PC-3 (cell line): ENCODE results near the gene IFT20. TPM values are rescaled to one million over a fixed set of nuclear protein-coding genes. Genes with fewer than 3 reads are reported as not detected.

Source experiments
- ATAC-seq: fragments of 200-7000 bp; cut with Tn5 transposase; 2 replicates; pipeline ENCODE4 v1.9.1; 2020; ENCODE audit warnings: mild to moderate bottlenecking, moderate library complexity
- BruUV-seq: library from RNA; stranded (reverse); fragments of 400-500 nt; replicated peaks from 2 replicates; lab custom pipeline; 2021; lab: Mats Ljungman, UMichigan
- CTCF ChIA-PET: fragments of 300-600 bp; sonication (Branson Sonifier 250); formaldehyde crosslinking; loops from one replicate; lab custom pipeline; 2022; ENCODE audit warnings: antibody characterized with exemption; lab: Charles Lee
- POLR2A ChIA-PET: fragments of 300-600 bp; sonication (Branson Sonifier 250); formaldehyde crosslinking; loops from one replicate; lab custom pipeline; 2022; ENCODE audit warnings: antibody characterized with exemption; ENCODE audit not compliant: unreplicated experiment; lab: Charles Lee
- DNase-seq: peaks from one replicate; pipeline ENCODE4 v3.0.0-alpha.2; 2015
- H2AFZ ChIP-seq: fragments of 300-600 bp; sonication (generic); 2 replicates; pipeline ENCODE4 v1.6.0; 2016; ENCODE audit warnings: antibody characterized with exemption, low read length
- H3F3A ChIP-seq: fragments of 300-600 bp; sonication (generic); one replicate; pipeline ENCODE4 v1.6.0; 2017; ENCODE audit warnings: antibody characterized with exemption, low read length, control low read depth, mild to moderate bottlenecking; ENCODE audit not compliant: unreplicated experiment
- H3K27ac ChIP-seq: fragments of 300-600 bp; sonication (generic); 2 replicates; pipeline ENCODE4 v1.5.1; 2016; ENCODE audit warnings: mild to moderate bottlenecking, low read length
- H3K27me3 ChIP-seq: fragments of 300-600 bp; sonication (generic); 2 replicates; pipeline ENCODE4 v1.6.1; 2016; ENCODE audit warnings: low read length, mixed read lengths
- H3K36me3 ChIP-seq: fragments of 300-600 bp; sonication (generic); 2 replicates; pipeline ENCODE4 v1.6.1; 2016; ENCODE audit warnings: low read depth, mixed run types, low read length, mixed read lengths
- H3K4me1 ChIP-seq: fragments of 300-600 bp; sonication (generic); 2 replicates; pipeline ENCODE4 v1.5.1; 2016; ENCODE audit warnings: low read length; ENCODE audit not compliant: insufficient read depth
- H3K4me2 ChIP-seq: fragments of 300-600 bp; sonication (generic); 2 replicates; pipeline ENCODE4 v1.6.0; 2016; ENCODE audit warnings: low read length
- H3K4me3 ChIP-seq: fragments of 300-600 bp; sonication (generic); 2 replicates; pipeline ENCODE4 v1.5.1; 2016; ENCODE audit warnings: mild to moderate bottlenecking, low read length, mixed read lengths
- H3K79me2 ChIP-seq: fragments of 300-600 bp; sonication (generic); 2 replicates; pipeline ENCODE4 v1.6.1; 2017; ENCODE audit warnings: low read length, mixed read lengths
- H3K9ac ChIP-seq: fragments of 300-600 bp; sonication (generic); 2 replicates; pipeline ENCODE4 v1.6.0; 2016; ENCODE audit warnings: mild to moderate bottlenecking, low read length
- H3K9me2 ChIP-seq: fragments of 300-600 bp; sonication (generic); replicated peaks from 2 replicates; pipeline ENCODE4 v1.6.1; 2016; ENCODE audit warnings: mixed run types, low read length, mixed read lengths
- H3K9me3 ChIP-seq: fragments of 300-600 bp; sonication (generic); 2 replicates; pipeline ENCODE4 v1.6.1; 2016; ENCODE audit warnings: low read length, mixed read lengths
- H4K20me1 ChIP-seq: fragments of 300-600 bp; sonication (generic); 2 replicates; pipeline ENCODE4 v1.6.1; 2016; ENCODE audit warnings: low read length, mixed read lengths
- EZH2 ChIP-seq: fragments of 300-600 bp; sonication (generic); IDR thresholded peaks from one replicate; pipeline ENCODE4 v1.6.1; 2017; ENCODE audit warnings: antibody characterized with exemption, mild to moderate bottlenecking, low read length; ENCODE audit not compliant: unreplicated experiment
- EZH2phosphoT487 ChIP-seq: fragments of 300-600 bp; sonication (generic); IDR thresholded peaks from 2 replicates; pipeline ENCODE4 v1.6.1; 2018; ENCODE audit warnings: mild to moderate bottlenecking, antibody characterized with exemption, low read length, borderline replicate concordance
- intact Hi-C: fragments of 100-400 bp; cut with micrococcal nuclease; formaldehyde crosslinking; loops from 2 replicates; pipeline ENCODE4 v1.9.0; 2023
- total RNA-seq: library from RNA; depleted of rRNA; stranded (reverse); fragments of >200 nt; gene quantifications from 2 replicates; pipeline ENCODE4 v1.2.3, GENCODE V29; 2014
- TF ChIP-seq, protein P1 (sequence below): fragments of 300-600 bp; sonication (generic); conservative IDR thresholded peaks from 2 replicates; pipeline ENCODE4 v1.5.1; 2017; ENCODE audit warnings: antibody characterized with exemption, low read depth, mild to moderate bottlenecking, low read length

IFT20 gene
- total RNA-seq, 1 experiment from 2014 or later: 23.1 TPM

GRCh38 chr17:28313841-28314240 lies 21.4 kb downstream of the IFT20 start:
- H3K36me3 ChIP-seq: no peaks in the 10 kb centered on the region
- H3K4me1 ChIP-seq: peaks cover 10% of the 10 kb centered on the region
- H3K79me2 ChIP-seq: no peaks in the 10 kb centered on the region
- no TSS peak for BruUV-seq
- CTCF ChIA-PET: no interaction called here
- H4K20me1 ChIP-seq: no peaks in the 10 kb centered on the region
- POLR2A ChIA-PET: no interaction called here
- intact Hi-C loops: loop anchor here (10.0 kb wide), 1 partner anchor 59 kb away; no protein-coding TSS in a partner anchor
- no peak overlapping the region for H3K9ac ChIP-seq
- ATAC-seq (no peak), DNase-seq (no peak)
- H3K9me3 ChIP-seq: no peaks in the 10 kb centered on the region
- no peaks in the 10 kb centered on the region for H3F3A ChIP-seq
- H3K27me3 ChIP-seq: no peaks in the 10 kb centered on the region
- H2AFZ ChIP-seq: no peak overlapping the region
- no peak overlapping the region for H3K4me3 ChIP-seq
- TF ChIP-seq, protein P1, sequence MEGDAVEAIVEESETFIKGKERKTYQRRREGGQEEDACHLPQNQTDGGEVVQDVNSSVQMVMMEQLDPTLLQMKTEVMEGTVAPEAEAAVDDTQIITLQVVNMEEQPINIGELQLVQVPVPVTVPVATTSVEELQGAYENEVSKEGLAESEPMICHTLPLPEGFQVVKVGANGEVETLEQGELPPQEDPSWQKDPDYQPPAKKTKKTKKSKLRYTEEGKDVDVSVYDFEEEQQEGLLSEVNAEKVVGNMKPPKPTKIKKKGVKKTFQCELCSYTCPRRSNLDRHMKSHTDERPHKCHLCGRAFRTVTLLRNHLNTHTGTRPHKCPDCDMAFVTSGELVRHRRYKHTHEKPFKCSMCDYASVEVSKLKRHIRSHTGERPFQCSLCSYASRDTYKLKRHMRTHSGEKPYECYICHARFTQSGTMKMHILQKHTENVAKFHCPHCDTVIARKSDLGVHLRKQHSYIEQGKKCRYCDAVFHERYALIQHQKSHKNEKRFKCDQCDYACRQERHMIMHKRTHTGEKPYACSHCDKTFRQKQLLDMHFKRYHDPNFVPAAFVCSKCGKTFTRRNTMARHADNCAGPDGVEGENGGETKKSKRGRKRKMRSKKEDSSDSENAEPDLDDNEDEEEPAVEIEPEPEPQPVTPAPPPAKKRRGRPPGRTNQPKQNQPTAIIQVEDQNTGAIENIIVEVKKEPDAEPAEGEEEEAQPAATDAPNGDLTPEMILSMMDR: no peak
- TF ChIP-seq EZH2 (no peak), EZH2phosphoT487 (no peak)
- H3K9me2 ChIP-seq: no peaks in the 10 kb centered on the region
- no peak overlapping the region for H3K27ac ChIP-seq
- H3K4me2 ChIP-seq: no peak overlapping the region

DNA sequence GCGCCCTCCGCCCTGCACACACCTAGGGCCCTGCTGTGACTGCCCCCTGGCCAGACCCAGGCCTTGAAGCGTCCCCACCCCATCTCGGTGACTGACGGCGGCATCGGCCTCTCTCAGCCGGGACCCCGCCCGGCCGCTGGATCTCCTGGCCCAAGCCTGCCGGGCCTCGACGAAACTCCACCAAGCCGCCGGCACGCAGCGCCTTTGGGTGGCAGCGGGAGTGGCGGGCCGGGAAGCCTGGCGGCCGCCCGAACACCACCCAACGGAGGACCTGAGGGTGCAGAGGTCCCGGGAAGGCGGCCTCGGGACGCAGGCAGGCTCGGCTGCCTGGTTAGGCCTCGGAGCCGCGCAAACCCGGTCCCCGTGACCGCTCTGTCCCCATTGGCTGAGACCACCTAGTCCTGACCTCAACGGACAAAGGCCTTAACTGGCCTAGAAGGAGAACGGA lies 28.3 kb downstream of the IFT20 start:
- no TSS peak for BruUV-seq
- TF ChIP-seq EZH2phosphoT487: no peak
- TF ChIP-seq, protein P1: no peak
- no peak for TF ChIP-seq EZH2
- Histone ChIP-seq H3K79me2 (no peaks in the 10 kb centered on the region), H3K4me2 (no peak overlapping the region), H3F3A (no peaks in the 10 kb centered on the region), H3K27ac (no peak overlapping the region), H3K36me3 (no peaks in the 10 kb centered on the region), H3K9ac (no peak overlapping the region), H3K9me2 (no peaks in the 10 kb centered on the region), H3K4me1 (no peaks in the 10 kb centered on the region), H2AFZ (no peak overlapping the region), H4K20me1 (no peaks in the 10 kb centered on the region), H3K9me3 (no peaks in the 10 kb centered on the region), H3K27me3 (no peaks in the 10 kb centered on the region), H3K4me3 (no peak overlapping the region)
- CTCF ChIA-PET: no interaction called here
- intact Hi-C loops: no loop called here
- POLR2A ChIA-PET: no interaction called here
- DNase-seq (no peak), ATAC-seq (no peak)

GRCh38 chr17:28298449-28298848 lies 36.8 kb downstream of the IFT20 start:
- Histone ChIP-seq H3K27me3 (no peaks in the 10 kb centered on the region), H4K20me1 (no peaks in the 10 kb centered on the region), H3K79me2 (no peaks in the 10 kb centered on the region), H3K36me3 (no peaks in the 10 kb centered on the region), H3K4me1 (no peaks in the 10 kb centered on the region), H3K4me3 (no peak overlapping the region), H3K9me3 (no peaks in the 10 kb centered on the region), H3K4me2 (no peak overlapping the region), H3K27ac (no peak overlapping the region), H3F3A (no peaks in the 10 kb centered on the region), H2AFZ (no peak overlapping the region), H3K9ac (no peak overlapping the region), H3K9me2 (no peaks in the 10 kb centered on the region)
- no peak for ATAC-seq
- POLR2A ChIA-PET: no interaction called here
- intact Hi-C loops: no loop called here
- TF ChIP-seq EZH2 (no peak), EZH2phosphoT487 (no peak)
- TF ChIP-seq, protein P1: no peak
- no peak for DNase-seq
- CTCF ChIA-PET: interaction anchor here (0.6 to 0.7 kb wide), 2 partner anchors 67 to 370 kb away, joined by 3 to 8 read pairs; no protein-coding TSS in a partner anchor
- no TSS peak for BruUV-seq
